Measurements from ENCODE around the gene CPLANE1.
"Not testable (repeated sequence)": the region's sequence is repeated elsewhere in the genome, so short reads cannot be mapped to it uniquely, and the experiment has no call there.

Gene CPLANE1

DNA sequence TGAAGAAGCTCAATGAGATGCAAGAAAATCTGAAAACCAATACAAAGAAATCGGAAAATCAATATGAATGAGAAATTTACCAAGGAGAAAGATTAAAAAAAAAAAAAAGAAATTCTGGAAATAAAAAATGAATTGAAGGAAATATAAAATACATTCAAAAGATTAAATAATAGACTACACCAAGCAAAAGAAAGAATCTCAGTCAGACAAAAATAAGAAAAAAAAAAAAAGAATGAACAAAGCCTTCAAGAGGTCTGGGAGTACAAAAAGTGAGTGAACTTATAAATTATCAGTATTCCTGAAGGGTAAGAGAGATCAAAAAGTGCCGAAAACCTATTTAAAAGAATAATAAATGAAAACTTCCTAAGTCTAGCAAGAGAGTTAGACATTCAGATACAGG lies 14.9 kb downstream of the CPLANE1 start:
- Histone ChIP-seq H3K27me3 (ENCODE audit: insufficient read depth, low read length) (no peaks in the 10 kb centered on the region), H3K79me2 (ENCODE audit: insufficient read depth, low read length) (no peaks in the 10 kb centered on the region), H3K4me2 (ENCODE audit: low read length) (no peak overlapping the region), H3K27ac (ENCODE audit: low read depth, low read length, poor library complexity, severe bottlenecking) (no peak overlapping the region), H3K9me3 (ENCODE audit: low read length) (0 out of 2 replicates have a peak, but pooled peaks cover 6% of the 10 kb centered on the region), H3F3A (ENCODE audit: insufficient read depth, low read length) (no peaks in the 10 kb centered on the region), H3K9me2 (ENCODE audit: low read depth, low read length) (no peaks in the 10 kb centered on the region), H3K4me1 (ENCODE audit: insufficient read depth, low read length, severe bottlenecking) (no peaks in the 10 kb centered on the region), H2AFZ (ENCODE audit: low read length) (no peak overlapping the region), H3K4me3 (ENCODE audit: low read depth, low read length, poor library complexity, severe bottlenecking) (no peak overlapping the region), H3K36me3 (ENCODE audit: insufficient read depth, low read length) (peaks cover 40% of the 10 kb centered on the region), H4K20me1 (ENCODE audit: insufficient read depth, low read length) (no peaks in the 10 kb centered on the region), H3K9ac (ENCODE audit: low read length) (no peak overlapping the region)
- TF ChIP-seq CTCF (IDR thresholded peaks at IDR 0.05; ENCODE audit: low read length) (no peak), EZH2 (IDR thresholded peaks at IDR 0.05; ENCODE audit: borderline replicate concordance, low read length) (no peak)

- Histone ChIP-seq H3K4me3 (ENCODE audit: low read depth, low read length, poor library complexity, severe bottlenecking) (no peak overlapping the region), H3K27ac (ENCODE audit: low read depth, low read length, poor library complexity, severe bottlenecking) (no peak overlapping the region), H3K36me3 (ENCODE audit: insufficient read depth, low read length) (peaks cover 35% of the 10 kb centered on the region), H3K4me2 (ENCODE audit: low read length) (no peak overlapping the region), H3K27me3 (ENCODE audit: insufficient read depth, low read length) (no peaks in the 10 kb centered on the region), H3K4me1 (ENCODE audit: insufficient read depth, low read length, severe bottlenecking) (no peaks in the 10 kb centered on the region), H3K79me2 (ENCODE audit: insufficient read depth, low read length) (no peaks in the 10 kb centered on the region), H3K9me2 (ENCODE audit: low read depth, low read length) (no peaks in the 10 kb centered on the region), H2AFZ (ENCODE audit: low read length) (no peak overlapping the region), H4K20me1 (ENCODE audit: insufficient read depth, low read length) (no peaks in the 10 kb centered on the region), H3K9me3 (ENCODE audit: low read length) (no peaks in the 10 kb centered on the region), H3K9ac (ENCODE audit: low read length) (no peak overlapping the region), H3F3A (ENCODE audit: insufficient read depth, low read length) (no peaks in the 10 kb centered on the region; the same call in 1 of the 2 replicates)
- no peak for TF ChIP-seq CTCF (IDR thresholded peaks at IDR 0.05; ENCODE audit: low read length)
- TF ChIP-seq EZH2 (IDR thresholded peaks at IDR 0.05; ENCODE audit: borderline replicate concordance, low read length) = no peak
Observed at GRCh38 chr5:37226377-37226776, 22.8 kb downstream of the CPLANE1 start.

DNA sequence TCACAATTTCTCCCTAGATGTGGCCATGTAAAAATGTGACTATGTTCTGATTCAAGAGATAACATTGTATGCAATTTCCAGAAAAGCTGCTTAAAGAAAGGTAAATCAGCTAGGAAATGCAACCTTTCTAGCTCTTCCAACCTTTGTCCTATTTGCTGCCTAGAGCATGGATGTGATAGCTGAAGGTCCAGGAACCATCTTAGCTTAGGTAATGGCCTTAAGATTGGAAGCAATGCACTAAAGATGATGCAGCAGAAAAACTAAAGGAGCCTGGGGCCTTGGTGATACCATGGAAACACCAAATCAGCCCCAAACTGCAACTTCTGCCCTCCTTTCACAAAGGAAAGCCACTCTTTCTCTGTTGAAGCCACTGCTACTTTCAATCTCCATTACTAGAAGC lies 27.0 kb downstream of the CPLANE1 start:
- Histone ChIP-seq H2AFZ (ENCODE audit: low read length) (no peak overlapping the region), H3K4me1 (ENCODE audit: insufficient read depth, low read length, severe bottlenecking) (no peaks in the 10 kb centered on the region), H3K79me2 (ENCODE audit: insufficient read depth, low read length) (no peaks in the 10 kb centered on the region), H3K9me2 (ENCODE audit: low read depth, low read length) (no peaks in the 10 kb centered on the region), H3K36me3 (ENCODE audit: insufficient read depth, low read length) (peaks cover 36% of the 10 kb centered on the region), H3K4me3 (ENCODE audit: low read depth, low read length, poor library complexity, severe bottlenecking) (no peak overlapping the region), H3K27ac (ENCODE audit: low read depth, low read length, poor library complexity, severe bottlenecking) (no peak overlapping the region), H3K27me3 (ENCODE audit: insufficient read depth, low read length) (no peaks in the 10 kb centered on the region), H3K4me2 (ENCODE audit: low read length) (no peak overlapping the region), H3F3A (ENCODE audit: insufficient read depth, low read length) (no peaks in the 10 kb centered on the region), H4K20me1 (ENCODE audit: insufficient read depth, low read length) (no peaks in the 10 kb centered on the region), H3K9me3 (ENCODE audit: low read length) (no peaks in the 10 kb centered on the region), H3K9ac (ENCODE audit: low read length) (no peak overlapping the region)
- TF ChIP-seq CTCF (IDR thresholded peaks at IDR 0.05; ENCODE audit: low read length) (no peak), EZH2 (IDR thresholded peaks at IDR 0.05; ENCODE audit: borderline replicate concordance, low read length) (no peak)

- H3F3A ChIP-seq (ENCODE audit: insufficient read depth, low read length); H3K4me2 ChIP-seq (ENCODE audit: low read length); H3K4me1 ChIP-seq (ENCODE audit: insufficient read depth, low read length, severe bottlenecking); H3K9ac ChIP-seq (ENCODE audit: low read length); H4K20me1 ChIP-seq (ENCODE audit: insufficient read depth, low read length); H3K27ac ChIP-seq (ENCODE audit: low read depth, low read length, poor library complexity, severe bottlenecking); H3K4me3 ChIP-seq (ENCODE audit: low read depth, low read length, poor library complexity, severe bottlenecking); H3K27me3 ChIP-seq (ENCODE audit: insufficient read depth, low read length); H3K9me3 ChIP-seq (ENCODE audit: low read length); H2AFZ ChIP-seq (ENCODE audit: low read length); H3K79me2 ChIP-seq (ENCODE audit: insufficient read depth, low read length); H3K9me2 ChIP-seq (ENCODE audit: low read depth, low read length): not testable (repeated sequence)
- peaks cover 26% of the 10 kb centered on the region for H3K36me3 ChIP-seq (ENCODE audit: insufficient read depth, low read length)
Observed at GRCh38 chr5:37220426-37220825, 28.8 kb downstream of the CPLANE1 start.

GRCh38 chr5:37219384-37219783 lies 29.8 kb downstream of the CPLANE1 start:
- H3K4me1 ChIP-seq (ENCODE audit: insufficient read depth, low read length, severe bottlenecking); H3K4me3 ChIP-seq (ENCODE audit: low read depth, low read length, poor library complexity, severe bottlenecking); H3K27ac ChIP-seq (ENCODE audit: low read depth, low read length, poor library complexity, severe bottlenecking); H3K9me3 ChIP-seq (ENCODE audit: low read length); H3K79me2 ChIP-seq (ENCODE audit: insufficient read depth, low read length); H2AFZ ChIP-seq (ENCODE audit: low read length); H3K27me3 ChIP-seq (ENCODE audit: insufficient read depth, low read length); H4K20me1 ChIP-seq (ENCODE audit: insufficient read depth, low read length); H3K4me2 ChIP-seq (ENCODE audit: low read length); H3F3A ChIP-seq (ENCODE audit: insufficient read depth, low read length); H3K9me2 ChIP-seq (ENCODE audit: low read depth, low read length); H3K9ac ChIP-seq (ENCODE audit: low read length): not testable (repeated sequence)
- H3K36me3 ChIP-seq (ENCODE audit: insufficient read depth, low read length) = peaks cover 29% of the 10 kb centered on the region; the same call in 1 of the 2 replicates

All from OCI-LY1 (cell line).